Caki2 (cell line): ENCODE results near the gene GPC5. TPM values are rescaled to one million over a fixed set of nuclear protein-coding genes. Genes with fewer than 3 reads are reported as not detected.
"Not testable (repeated sequence)": the region's sequence is repeated elsewhere in the genome, so short reads cannot be mapped to it uniquely, and the experiment has no call there.

Experiments used
- DNase-seq: peaks from one replicate; pipeline ENCODE4 v3.0.0-alpha.2; 2015; ENCODE audit warnings: low read depth
- in situ Hi-C: cut with HindIII; loops from 2 replicates; pipeline ENCODE4 v1.10.0; 2016; ENCODE audit warnings: low sequenced_read_pairs, low pct_unique_long_range_greater_than_20kb, mixed read lengths
- total RNA-seq: library from RNA; depleted of rRNA; stranded (reverse); fragments of >200 nt; shearing (Covaris generic); gene quantifications from 2 replicates; pipeline ENCODE4 v1.2.3, GENCODE V29; 2014; ENCODE audit warnings: low replicate concordance

Gene GPC5
- total RNA-seq, 1 experiment from 2014 or later, result not detected

- DNase-seq, result no peak
- in situ Hi-C loops, result no loop called here
Observed at GRCh38 chr13:91767651-91768050, 369.2 kb downstream of the GPC5 start.

DNA sequence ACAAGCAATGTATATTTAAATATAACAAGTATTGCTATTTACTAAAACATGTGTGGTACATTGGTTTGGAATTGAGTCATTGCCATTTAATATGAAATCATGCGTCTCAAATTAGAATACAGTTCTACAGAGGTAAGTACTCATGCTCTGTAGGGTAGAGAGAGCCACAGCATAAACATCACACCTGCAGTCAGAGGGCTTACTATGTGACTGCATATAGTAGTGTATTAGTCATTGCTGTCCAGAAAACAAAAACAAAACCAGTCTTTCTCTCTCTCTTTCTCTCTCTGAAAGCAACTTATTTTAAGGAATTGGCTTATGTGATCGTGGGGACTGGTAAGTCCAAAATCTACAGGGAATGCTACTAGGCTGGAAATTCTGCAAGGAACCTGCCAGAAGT lies 370.3 kb downstream of the GPC5 start:
- in situ Hi-C loops, result no loop called here

GRCh38 chr13:91771229-91771628 lies 372.8 kb downstream of the GPC5 start:
- no peak for DNase-seq
- in situ Hi-C loops, result no loop called here

More for the DNA sequence above, 370.3 kb downstream of the GPC5 start:
- no peak for DNase-seq

- in situ Hi-C loops, result no loop called here
- no peak for DNase-seq
Observed at GRCh38 chr13:91773591-91774227, 375.3 kb downstream of the GPC5 start.

GRCh38 chr13:91774397-91774796 lies 376.0 kb downstream of the GPC5 start:
- no peak for DNase-seq
- in situ Hi-C loops, result no loop called here

DNA sequence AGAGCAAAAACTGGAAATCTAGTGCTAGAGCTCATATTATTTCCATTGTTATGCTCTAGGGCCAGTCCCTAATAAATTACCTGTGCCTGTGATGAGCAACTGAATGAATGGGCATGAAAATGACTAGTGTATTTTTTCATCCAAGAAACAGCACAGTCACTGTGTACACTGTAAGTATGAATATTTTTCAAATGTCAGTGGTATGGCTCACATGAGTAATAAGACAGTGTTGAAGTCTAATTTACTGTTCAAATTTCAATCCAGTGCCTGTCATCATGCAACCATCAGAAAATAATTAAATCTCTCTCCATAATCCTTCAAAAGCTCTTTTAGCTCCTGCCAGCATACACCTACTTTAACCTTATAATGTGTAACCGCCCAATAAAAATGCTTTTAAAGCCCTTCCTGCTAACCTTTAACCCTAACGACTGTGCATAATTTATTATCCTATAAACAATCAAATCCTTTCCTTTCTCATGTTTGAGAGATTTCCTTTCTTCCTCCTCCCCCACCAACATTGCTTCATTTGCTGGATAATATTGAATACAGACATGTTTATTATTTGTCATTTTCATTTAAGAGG lies 378.3 kb downstream of the GPC5 start:
- in situ Hi-C loops, result no loop called here

DNA sequence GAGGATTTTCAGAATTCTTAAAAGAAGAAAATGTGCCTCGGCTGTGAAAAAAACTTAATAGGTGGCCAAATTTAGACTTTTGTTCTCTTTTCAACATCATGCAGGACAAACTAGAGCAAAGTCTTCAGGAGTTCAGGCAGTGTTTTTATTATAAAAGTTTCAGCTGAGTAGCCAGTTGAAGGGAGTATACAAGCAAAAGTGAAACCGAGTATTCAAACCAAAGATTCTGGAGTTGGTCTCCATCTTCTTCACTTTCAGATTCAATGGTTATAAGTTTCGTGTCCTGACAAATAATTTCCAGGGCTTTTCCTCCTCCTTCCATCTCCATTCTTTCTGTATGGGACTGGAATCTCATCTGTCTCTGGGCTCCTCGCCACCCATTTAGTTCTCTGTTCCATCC lies 379.7 kb downstream of the GPC5 start:
- in situ Hi-C loops, result no loop called here
- DNase-seq, result no peak

More for the DNA sequence above, 378.3 kb downstream of the GPC5 start:
- no peak for DNase-seq

- DNase-seq, in situ Hi-C loops: not testable (repeated sequence)
Observed at GRCh38 chr13:91781982-91782691, 383.7 kb downstream of the GPC5 start.

GRCh38 chr13:91785431-91786119 lies 387.2 kb downstream of the GPC5 start:
- no peak for DNase-seq
- in situ Hi-C loops, result no loop called here

DNA sequence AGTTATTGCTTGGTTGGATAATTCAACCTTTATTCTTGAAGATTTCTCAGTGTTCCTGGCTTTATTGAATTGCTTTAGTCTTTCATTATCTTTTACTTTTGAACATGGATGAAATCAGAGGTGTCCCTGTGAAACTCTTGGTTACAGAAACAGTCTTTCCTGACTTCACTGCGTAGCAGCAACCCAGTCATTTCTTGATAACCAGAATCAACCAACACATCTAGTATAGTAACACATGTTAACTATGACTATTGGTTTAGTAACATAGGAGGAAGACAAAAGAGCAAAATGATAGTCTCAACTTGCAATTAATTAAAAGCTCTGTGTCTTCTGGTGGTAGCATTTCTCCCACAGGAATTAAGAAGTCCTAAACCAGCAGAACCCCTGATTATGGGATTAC lies 393.6 kb downstream of the GPC5 start:
- in situ Hi-C loops, result no loop called here

DNA sequence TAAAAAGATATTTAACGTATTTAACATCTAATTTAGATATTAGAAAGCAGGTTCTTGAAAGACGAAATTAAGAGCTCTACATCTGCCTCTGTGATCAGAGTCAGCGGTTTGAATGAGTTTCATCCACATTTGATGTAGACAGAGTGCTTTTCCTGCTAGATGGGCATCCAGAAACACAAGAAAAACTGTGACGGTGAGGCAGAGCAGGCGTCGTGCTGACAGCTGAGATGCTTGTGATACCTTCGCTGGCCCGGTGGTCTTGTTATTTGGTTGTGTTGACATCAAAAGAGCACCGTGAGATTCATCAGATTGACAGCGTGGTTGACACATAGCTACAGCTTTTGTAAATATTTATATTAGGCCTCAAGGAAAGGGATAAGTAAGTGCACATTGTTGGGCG lies 399.1 kb downstream of the GPC5 start:
- in situ Hi-C loops, result no loop called here
- no peak for DNase-seq

More for the DNA sequence above, 393.6 kb downstream of the GPC5 start:
- DNase-seq, result no peak

- in situ Hi-C loops, DNase-seq: not testable (repeated sequence)
Observed at GRCh38 chr13:91798338-91798737, 399.9 kb downstream of the GPC5 start.

- in situ Hi-C loops, DNase-seq: not testable (repeated sequence)
Observed at GRCh38 chr13:91801772-91802171, 403.4 kb downstream of the GPC5 start.

- in situ Hi-C loops, result no loop called here
- no peak for DNase-seq
Observed at GRCh38 chr13:91802957-91803356, 404.5 kb downstream of the GPC5 start.

GRCh38 chr13:91804724-91805123 lies 406.3 kb downstream of the GPC5 start:
- no peak for DNase-seq
- in situ Hi-C loops, result no loop called here

DNA sequence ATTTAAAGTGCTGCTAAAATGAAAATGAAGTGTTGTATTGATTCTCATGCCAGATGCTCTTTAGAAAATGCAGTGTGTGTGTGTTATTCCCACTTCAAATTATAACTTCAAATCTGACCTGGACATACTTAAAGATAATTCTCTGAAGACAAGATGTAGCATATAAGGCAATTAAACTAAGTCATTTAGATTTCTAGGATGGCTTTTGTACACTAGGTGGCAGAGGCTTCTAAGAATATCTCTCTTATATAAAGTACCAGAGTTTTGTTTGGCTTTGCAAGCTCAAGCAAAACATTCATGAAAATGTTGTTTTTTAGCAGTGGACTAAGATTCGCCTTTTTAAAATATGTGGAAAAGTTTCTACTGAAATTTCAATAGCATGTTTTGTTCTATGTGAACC lies 407.2 kb downstream of the GPC5 start:
- no peak for DNase-seq
- in situ Hi-C loops, result no loop called here

DNA sequence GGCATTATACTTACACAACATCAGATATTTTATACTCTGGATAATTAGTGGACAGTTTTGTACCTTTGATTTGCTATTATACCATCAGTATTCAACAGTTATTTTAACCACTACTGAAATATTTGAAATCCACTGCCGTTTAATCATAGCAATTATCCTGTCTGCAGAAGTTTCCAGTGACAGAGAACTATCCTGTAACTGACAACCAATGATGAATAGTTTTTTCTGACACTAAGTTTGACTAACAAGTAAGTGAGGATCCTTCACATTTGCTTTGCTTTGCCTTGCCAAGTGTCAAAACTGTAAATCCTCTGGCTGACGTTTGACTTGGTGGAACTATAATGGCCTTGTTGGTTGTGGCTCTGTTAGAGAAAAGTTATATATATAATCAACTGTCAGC lies 410.7 kb downstream of the GPC5 start:
- in situ Hi-C loops, result no loop called here
- no peak for DNase-seq

DNA sequence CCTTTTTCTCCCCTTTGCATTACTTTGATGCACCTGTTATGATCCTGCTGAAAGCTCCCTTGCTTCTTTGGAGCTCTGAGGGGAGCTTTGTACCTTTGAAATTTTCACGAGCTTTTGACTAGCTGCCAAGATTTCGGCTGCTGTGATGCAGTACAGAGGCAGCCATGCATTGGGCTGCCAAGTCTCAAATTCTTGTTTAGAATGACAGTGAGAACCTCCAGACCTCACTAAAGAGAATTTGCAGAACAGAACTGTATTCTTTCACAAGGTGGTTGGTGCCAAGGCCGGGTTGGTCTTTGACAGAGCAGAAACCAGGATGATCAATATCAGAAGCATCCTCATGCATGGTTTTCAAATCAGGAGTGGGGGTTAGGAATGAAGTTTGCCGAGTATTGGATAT lies 414.8 kb downstream of the GPC5 start:
- no peak for DNase-seq
- in situ Hi-C loops, result no loop called here

DNA sequence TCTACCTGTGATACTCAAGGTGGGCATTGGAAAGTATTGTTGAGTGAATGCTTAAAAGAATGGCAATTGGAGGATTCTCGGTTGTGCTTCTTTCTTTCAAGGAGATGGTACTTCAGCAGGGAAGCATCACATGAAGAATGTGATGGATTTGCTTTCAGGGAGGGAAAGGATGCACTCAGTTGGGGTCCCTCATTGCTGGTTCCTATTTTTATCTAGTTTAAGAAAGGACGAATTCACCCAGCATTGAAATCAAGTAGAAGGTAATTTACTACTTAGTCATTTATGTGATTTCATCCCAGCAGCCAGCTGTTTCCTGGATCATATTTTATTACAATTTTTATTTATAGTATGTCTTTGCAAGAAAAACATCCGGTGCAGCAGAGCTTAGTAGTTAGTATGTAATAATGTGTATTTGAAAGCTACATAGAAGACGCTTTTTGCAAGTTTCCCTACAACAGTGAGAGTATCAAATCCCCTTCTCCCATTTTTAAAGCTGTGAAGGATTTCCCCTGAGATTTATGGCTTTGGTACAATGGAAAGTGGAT lies 417.9 kb downstream of the GPC5 start:
- no peak for DNase-seq
- in situ Hi-C loops, result no loop called here
